ENCODE data around the gene ROBO1. TPM values are rescaled to one million over a fixed set of nuclear protein-coding genes. Genes with fewer than 3 reads are reported as not detected.

ROBO1 gene
- total RNA-seq, 1 donor from 2014 or later, result 73.8 TPM

DNA sequence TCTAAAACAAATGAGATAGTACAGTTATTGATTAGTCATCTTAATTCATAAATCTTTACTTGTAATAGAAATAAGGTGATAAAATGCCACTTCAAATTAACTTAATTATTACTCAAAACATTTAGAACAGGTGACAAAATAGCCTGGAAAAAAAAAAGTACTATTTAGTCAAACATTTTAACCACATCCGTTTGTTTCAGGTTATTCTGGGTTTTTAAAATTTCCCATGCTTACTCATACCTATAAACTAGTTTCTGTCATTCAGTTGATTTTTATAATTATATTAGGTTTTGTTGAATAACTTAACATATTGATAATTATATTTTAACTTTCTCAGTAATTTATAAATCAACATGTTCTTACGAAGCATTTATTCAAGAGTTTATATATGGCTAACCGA, 483.0 kb downstream of the ROBO1 start:
- H3K4me1 Mint-ChIP-seq (ENCODE audit: unreplicated experiment), result peaks cover 2% of the 10 kb centered on the region
- H3K4me3 Mint-ChIP-seq (ENCODE audit: unreplicated experiment), result no peak overlapping the region
- no peaks in the 10 kb centered on the region for H3K36me3 Mint-ChIP-seq (ENCODE audit: unreplicated experiment)
- TF ChIP-seq, protein P1, sequence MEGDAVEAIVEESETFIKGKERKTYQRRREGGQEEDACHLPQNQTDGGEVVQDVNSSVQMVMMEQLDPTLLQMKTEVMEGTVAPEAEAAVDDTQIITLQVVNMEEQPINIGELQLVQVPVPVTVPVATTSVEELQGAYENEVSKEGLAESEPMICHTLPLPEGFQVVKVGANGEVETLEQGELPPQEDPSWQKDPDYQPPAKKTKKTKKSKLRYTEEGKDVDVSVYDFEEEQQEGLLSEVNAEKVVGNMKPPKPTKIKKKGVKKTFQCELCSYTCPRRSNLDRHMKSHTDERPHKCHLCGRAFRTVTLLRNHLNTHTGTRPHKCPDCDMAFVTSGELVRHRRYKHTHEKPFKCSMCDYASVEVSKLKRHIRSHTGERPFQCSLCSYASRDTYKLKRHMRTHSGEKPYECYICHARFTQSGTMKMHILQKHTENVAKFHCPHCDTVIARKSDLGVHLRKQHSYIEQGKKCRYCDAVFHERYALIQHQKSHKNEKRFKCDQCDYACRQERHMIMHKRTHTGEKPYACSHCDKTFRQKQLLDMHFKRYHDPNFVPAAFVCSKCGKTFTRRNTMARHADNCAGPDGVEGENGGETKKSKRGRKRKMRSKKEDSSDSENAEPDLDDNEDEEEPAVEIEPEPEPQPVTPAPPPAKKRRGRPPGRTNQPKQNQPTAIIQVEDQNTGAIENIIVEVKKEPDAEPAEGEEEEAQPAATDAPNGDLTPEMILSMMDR (IDR thresholded peaks at IDR 0.05), result no peak
- H3K9me3 Mint-ChIP-seq (ENCODE audit: unreplicated experiment), result no peaks in the 10 kb centered on the region
- no peak overlapping the region for H3K27ac Mint-ChIP-seq (ENCODE audit: unreplicated experiment)
- no peaks in the 10 kb centered on the region for H3K27me3 Mint-ChIP-seq (ENCODE audit: unreplicated experiment)
- no peak for DNase-seq (ENCODE audit: extremely low spot score, unreplicated experiment)

DNA sequence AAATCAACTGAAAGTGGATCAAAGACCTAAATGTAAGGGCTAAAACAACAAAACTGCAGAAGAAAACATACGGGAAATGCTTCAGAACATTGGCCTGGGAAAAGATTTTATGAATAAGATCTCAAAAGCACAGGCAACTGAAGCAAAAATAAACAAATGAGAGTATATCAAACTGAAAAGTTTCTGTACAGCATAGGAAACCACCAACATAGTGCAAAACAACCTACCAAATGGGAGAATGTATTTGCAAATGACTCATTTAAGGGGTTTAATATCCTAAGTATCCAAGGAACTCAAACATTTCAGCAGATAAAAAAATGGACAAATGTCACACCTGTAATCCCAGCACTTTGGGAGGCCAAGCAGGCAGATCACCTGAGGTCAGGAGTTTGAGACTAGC, 489.1 kb downstream of the ROBO1 start:
- DNase-seq (ENCODE audit: extremely low spot score, unreplicated experiment), result no peak
- Mint-ChIP-seq H3K4me3 (ENCODE audit: unreplicated experiment) (no peak overlapping the region), H3K36me3 (ENCODE audit: unreplicated experiment) (peaks cover 2% of the 10 kb centered on the region), H3K4me1 (ENCODE audit: unreplicated experiment) (no peaks in the 10 kb centered on the region), H3K27me3 (ENCODE audit: unreplicated experiment) (no peaks in the 10 kb centered on the region), H3K9me3 (ENCODE audit: unreplicated experiment) (peaks cover 10% of the 10 kb centered on the region), H3K27ac (ENCODE audit: unreplicated experiment) (no peak overlapping the region)
- TF ChIP-seq, protein P1 (IDR thresholded peaks at IDR 0.05), result no peak

DNA sequence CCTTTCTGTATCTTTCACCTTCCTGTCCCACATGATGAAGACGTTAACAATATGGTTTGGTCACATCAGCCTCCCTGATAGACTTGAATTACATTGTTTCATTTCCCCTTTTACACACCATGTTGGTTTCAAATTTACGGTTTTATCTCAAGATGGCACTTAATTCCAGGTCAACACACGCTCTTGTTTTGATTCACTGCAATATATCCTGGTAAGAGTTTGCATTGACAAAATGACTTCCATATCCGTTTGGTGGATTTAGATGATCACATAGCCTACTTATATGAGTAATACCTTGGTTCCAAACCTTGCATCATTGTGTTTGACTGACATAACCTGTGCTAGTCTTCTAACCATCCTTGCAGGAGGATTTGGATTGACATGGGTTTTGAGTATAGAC, 499.4 kb downstream of the ROBO1 start:
- H3K4me1 Mint-ChIP-seq (ENCODE audit: unreplicated experiment), result peaks cover 13% of the 10 kb centered on the region
- TF ChIP-seq, protein P1 (IDR thresholded peaks at IDR 0.05), result no peak

DNA sequence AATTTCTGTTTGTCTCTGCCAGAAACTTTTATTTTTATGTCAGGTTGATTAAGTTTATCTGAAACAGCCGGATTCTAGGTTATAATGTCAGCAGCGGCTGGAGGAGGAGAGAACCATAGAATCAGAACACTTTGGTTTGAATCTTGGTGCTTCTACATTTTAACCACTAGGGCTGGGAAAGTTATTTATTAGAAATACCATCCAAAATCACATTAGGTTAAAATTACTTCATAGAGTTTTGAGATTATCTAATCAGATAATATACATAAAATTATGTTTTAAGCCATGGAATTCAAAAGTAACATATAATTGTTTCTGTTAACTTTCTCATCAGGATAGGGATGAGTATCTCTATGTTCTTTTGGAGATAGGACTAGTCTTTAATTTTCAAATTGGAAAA, 502.9 kb downstream of the ROBO1 start:
- Mint-ChIP-seq H3K27ac (ENCODE audit: unreplicated experiment) (no peak overlapping the region), H3K9me3 (ENCODE audit: unreplicated experiment) (peaks cover 7% of the 10 kb centered on the region), H3K27me3 (ENCODE audit: unreplicated experiment) (no peaks in the 10 kb centered on the region), H3K4me1 (ENCODE audit: unreplicated experiment) (peaks cover 14% of the 10 kb centered on the region), H3K4me3 (ENCODE audit: unreplicated experiment) (no peak overlapping the region), H3K36me3 (ENCODE audit: unreplicated experiment) (no peaks in the 10 kb centered on the region)
- TF ChIP-seq, protein P1 (IDR thresholded peaks at IDR 0.05), result no peak
- DNase-seq (ENCODE audit: extremely low spot score, unreplicated experiment), result no peak

More for the DNA sequence above, 499.4 kb downstream of the ROBO1 start:
- Mint-ChIP-seq H3K9me3 (ENCODE audit: unreplicated experiment) (peaks cover 10% of the 10 kb centered on the region), H3K36me3 (ENCODE audit: unreplicated experiment) (peaks cover 2% of the 10 kb centered on the region), H3K27ac (ENCODE audit: unreplicated experiment) (no peak overlapping the region), H3K4me3 (ENCODE audit: unreplicated experiment) (no peak overlapping the region), H3K27me3 (ENCODE audit: unreplicated experiment) (no peaks in the 10 kb centered on the region)
- no peak for DNase-seq (ENCODE audit: extremely low spot score, unreplicated experiment)

DNA sequence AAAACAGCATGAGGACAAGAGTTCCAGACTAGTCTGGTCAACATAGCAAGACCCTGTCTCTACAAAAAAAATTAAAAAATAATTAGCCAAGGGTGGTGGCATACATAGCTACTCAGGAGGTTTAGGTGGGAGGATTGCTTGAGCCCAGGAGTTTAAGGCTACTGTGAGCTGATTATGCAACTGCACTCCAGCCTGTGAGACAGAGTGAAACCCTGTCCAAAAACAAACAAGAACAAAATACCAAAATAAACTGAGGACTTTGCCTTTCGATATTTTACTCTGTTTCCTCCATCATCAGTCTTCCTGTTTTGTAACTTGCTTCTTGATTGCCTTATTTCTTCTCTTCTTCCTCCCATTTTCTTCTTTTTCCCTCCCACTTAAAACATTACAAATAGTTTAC, 504.4 kb downstream of the ROBO1 start:
- Mint-ChIP-seq H3K4me3 (ENCODE audit: unreplicated experiment) (no peak overlapping the region), H3K27me3 (ENCODE audit: unreplicated experiment) (no peaks in the 10 kb centered on the region), H3K9me3 (ENCODE audit: unreplicated experiment) (peaks cover 7% of the 10 kb centered on the region), H3K36me3 (ENCODE audit: unreplicated experiment) (no peaks in the 10 kb centered on the region), H3K4me1 (ENCODE audit: unreplicated experiment) (peaks cover 8% of the 10 kb centered on the region), H3K27ac (ENCODE audit: unreplicated experiment) (no peak overlapping the region)
- TF ChIP-seq, protein P1 (IDR thresholded peaks at IDR 0.05), result no peak
- DNase-seq (ENCODE audit: extremely low spot score, unreplicated experiment), result no peak

All from osteocyte (in vitro differentiated cells).